ENCODE data around the gene AIM2.

DNA sequence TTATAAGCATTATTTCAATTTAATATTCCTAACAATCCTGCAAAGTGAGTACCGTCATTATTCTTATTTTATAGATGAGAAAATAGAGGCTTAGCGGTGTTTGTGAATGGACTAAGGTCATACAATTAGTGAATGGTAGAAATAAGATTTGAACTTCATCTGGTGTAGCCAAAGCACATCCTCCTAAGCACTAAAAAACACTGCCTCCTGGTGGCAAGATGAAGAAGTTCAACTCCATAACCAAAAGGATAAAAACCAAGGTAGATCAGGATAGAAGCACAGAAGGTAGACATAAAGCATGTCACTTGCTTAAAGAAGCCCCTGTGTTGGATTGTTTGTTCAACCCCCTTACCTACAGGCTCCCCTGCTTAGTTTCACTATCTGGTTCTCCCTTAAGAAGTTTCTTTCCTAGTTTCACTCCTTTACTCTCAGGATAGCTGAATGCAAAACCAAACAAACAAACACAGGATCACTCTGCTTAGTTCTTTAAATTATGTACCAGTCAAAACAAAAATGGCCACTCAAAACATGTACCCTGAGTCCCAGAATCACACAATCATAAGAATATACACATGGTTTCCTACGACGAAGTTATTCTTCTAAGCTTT, 12.7 kb upstream of the AIM2 start:
- TF ChIP-seq, protein P1, sequence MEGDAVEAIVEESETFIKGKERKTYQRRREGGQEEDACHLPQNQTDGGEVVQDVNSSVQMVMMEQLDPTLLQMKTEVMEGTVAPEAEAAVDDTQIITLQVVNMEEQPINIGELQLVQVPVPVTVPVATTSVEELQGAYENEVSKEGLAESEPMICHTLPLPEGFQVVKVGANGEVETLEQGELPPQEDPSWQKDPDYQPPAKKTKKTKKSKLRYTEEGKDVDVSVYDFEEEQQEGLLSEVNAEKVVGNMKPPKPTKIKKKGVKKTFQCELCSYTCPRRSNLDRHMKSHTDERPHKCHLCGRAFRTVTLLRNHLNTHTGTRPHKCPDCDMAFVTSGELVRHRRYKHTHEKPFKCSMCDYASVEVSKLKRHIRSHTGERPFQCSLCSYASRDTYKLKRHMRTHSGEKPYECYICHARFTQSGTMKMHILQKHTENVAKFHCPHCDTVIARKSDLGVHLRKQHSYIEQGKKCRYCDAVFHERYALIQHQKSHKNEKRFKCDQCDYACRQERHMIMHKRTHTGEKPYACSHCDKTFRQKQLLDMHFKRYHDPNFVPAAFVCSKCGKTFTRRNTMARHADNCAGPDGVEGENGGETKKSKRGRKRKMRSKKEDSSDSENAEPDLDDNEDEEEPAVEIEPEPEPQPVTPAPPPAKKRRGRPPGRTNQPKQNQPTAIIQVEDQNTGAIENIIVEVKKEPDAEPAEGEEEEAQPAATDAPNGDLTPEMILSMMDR (IDR thresholded peaks at IDR 0.05), result peak; percentile 58; the same call in 1 of the 2 replicates
- TF ChIP-seq, protein P2, sequence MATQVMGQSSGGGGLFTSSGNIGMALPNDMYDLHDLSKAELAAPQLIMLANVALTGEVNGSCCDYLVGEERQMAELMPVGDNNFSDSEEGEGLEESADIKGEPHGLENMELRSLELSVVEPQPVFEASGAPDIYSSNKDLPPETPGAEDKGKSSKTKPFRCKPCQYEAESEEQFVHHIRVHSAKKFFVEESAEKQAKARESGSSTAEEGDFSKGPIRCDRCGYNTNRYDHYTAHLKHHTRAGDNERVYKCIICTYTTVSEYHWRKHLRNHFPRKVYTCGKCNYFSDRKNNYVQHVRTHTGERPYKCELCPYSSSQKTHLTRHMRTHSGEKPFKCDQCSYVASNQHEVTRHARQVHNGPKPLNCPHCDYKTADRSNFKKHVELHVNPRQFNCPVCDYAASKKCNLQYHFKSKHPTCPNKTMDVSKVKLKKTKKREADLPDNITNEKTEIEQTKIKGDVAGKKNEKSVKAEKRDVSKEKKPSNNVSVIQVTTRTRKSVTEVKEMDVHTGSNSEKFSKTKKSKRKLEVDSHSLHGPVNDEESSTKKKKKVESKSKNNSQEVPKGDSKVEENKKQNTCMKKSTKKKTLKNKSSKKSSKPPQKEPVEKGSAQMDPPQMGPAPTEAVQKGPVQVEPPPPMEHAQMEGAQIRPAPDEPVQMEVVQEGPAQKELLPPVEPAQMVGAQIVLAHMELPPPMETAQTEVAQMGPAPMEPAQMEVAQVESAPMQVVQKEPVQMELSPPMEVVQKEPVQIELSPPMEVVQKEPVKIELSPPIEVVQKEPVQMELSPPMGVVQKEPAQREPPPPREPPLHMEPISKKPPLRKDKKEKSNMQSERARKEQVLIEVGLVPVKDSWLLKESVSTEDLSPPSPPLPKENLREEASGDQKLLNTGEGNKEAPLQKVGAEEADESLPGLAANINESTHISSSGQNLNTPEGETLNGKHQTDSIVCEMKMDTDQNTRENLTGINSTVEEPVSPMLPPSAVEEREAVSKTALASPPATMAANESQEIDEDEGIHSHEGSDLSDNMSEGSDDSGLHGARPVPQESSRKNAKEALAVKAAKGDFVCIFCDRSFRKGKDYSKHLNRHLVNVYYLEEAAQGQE (IDR thresholded peaks at IDR 0.05; ENCODE audit: insufficient read depth in 1 of 2, low read depth in 2 of 2, low read length in 1 of 2), result no peak
- TF ChIP-seq POLR2AphosphoS5 (IDR thresholded peaks at IDR 0.05; ENCODE audit: low read depth, low read length), result no peak
